K562 (cell line): ENCODE data around the gene PDE6G. TPM values are rescaled to one million over a fixed set of nuclear protein-coding genes. Genes with fewer than 3 reads are reported as not detected.
A peak's percentile ranks its signal among the peaks of the same experiment; 100 is the strongest.

Experiments used
- ADNP ChIP-seq: fragments of 200-800 bp; sonication (Bioruptor generic); IDR thresholded peaks from 2 replicates; pipeline ENCODE4 v1.6.1; 2016; ENCODE audit warnings: missing genetic modification characterization, missing compliant biosample characterization
- ASH1L ChIP-seq: fragments of 450-650 bp; IDR thresholded peaks from 2 replicates; pipeline ENCODE4 v1.6.1; 2018; ENCODE audit warnings: borderline replicate concordance, mild to moderate bottlenecking, low read depth; ENCODE audit not compliant: partially characterized antibody
- GABPB1 ChIP-seq: sonication (generic); formaldehyde crosslinking; IDR thresholded peaks from 2 replicates; pipeline ENCODE4 v1.8.0; 2022; ENCODE audit warnings: mild to moderate bottlenecking, missing genetic modification reagents
- HNRNPUL1 ChIP-seq: fragments of 200-400 bp; formaldehyde crosslinking; IDR thresholded peaks from 2 replicates; pipeline ENCODE4 v1.6.1; 2017; ENCODE audit warnings: low read length
- KAT7 ChIP-seq: sonication (generic); formaldehyde crosslinking; IDR thresholded peaks from 2 replicates; pipeline ENCODE4 v1.8.0; 2022; ENCODE audit warnings: missing genetic modification reagents, mild to moderate bottlenecking, borderline replicate concordance
- NFE2 ChIP-seq: IDR thresholded peaks from 2 replicates; pipeline ENCODE4 v1.6.1; 2014; ENCODE audit warnings: antibody characterized with exemption, low read depth
- NKRF ChIP-seq: fragments of 450-650 bp; IDR thresholded peaks from 2 replicates; pipeline ENCODE4 v1.6.1; 2016; ENCODE audit warnings: borderline replicate concordance
- PHTF2 ChIP-seq: fragments of 250-450 bp; sonication (Bioruptor Pico); IDR thresholded peaks from 2 replicates; pipeline ENCODE4 v1.5.0; 2021; ENCODE audit warnings: mild to moderate bottlenecking
- SP1 ChIP-seq: sonication (generic); formaldehyde crosslinking; IDR thresholded peaks from 2 replicates; pipeline ENCODE4 v1.8.1; 2022; ENCODE audit warnings: mild to moderate bottlenecking, missing genetic modification reagents
- TFAP4 ChIP-seq: sonication (generic); formaldehyde crosslinking; IDR thresholded peaks from 2 replicates; pipeline ENCODE4 v1.8.0; 2022; ENCODE audit warnings: missing genetic modification reagents, mild to moderate bottlenecking, moderate library complexity, borderline replicate concordance
- UBTF ChIP-seq, 2 experiments: IDR thresholded peaks; 2 replicates each; pipeline ENCODE4 v1.6.1; 2012; ENCODE audit warnings: improper control_type of control experiment in 2 of 2, low read depth in 2 of 2, low read length in 2 of 2, borderline replicate concordance in 1 of 2
- ZFPM2 ChIP-seq: fragments of 250-450 bp; sonication (Bioruptor Pico); IDR thresholded peaks from 2 replicates; pipeline ENCODE4 v1.5.1; 2022; ENCODE audit warnings: mild to moderate bottlenecking
- ZNF395 ChIP-seq: fragments of 200-800 bp; sonication (Bioruptor generic); IDR thresholded peaks from 2 replicates; pipeline ENCODE4 v1.6.1; 2017; ENCODE audit warnings: missing genetic modification characterization, missing compliant biosample characterization
- ZNF740 ChIP-seq, 3 experiments: fragments of 200-800 bp in 1 of 3; sonication (Bioruptor generic) in 1 of 3; sonication (generic) in 1 of 3; formaldehyde crosslinking in 1 of 3; IDR thresholded peaks; 2 replicates each; pipeline versions ENCODE4 v1.6.1 to v1.8.0; 2016 to 2022; ENCODE audit warnings: mild to moderate bottlenecking in 2 of 3, missing compliant biosample characterization in 2 of 3, missing genetic modification characterization in 2 of 3, missing genetic modification reagents in 1 of 3
- ZSCAN32 ChIP-seq: fragments of 450-650 bp; formaldehyde crosslinking; IDR thresholded peaks from 2 replicates; pipeline ENCODE4 v1.4.0; 2020; ENCODE audit warnings: mild to moderate bottlenecking, moderate library complexity
- polyA plus RNA-seq, 8 experiments: library from polyadenylated mRNA; depleted of rRNA in 4 of 8; stranded (reverse) in 5 of 8; unstranded in 3 of 8; fragments of >200 nt; fragmentation: Nextera tagmentation in 2 of 8; fragmentation: Illumina TruSeq in 1 of 8; extraction: Ambion mirVana in 2 of 8; extraction: Trizol in 1 of 8; gene quantifications; 2 replicates each; pipeline versions ENCODE4 v1.2.1 to v1.2.3, GENCODE V29; 2011 to 2014; ENCODE audit warnings: inconsistent platforms in 1 of 8, missing spikeins in 1 of 8
- total RNA-seq, 7 experiments: library from RNA; depleted of rRNA in 6 of 7; stranded (reverse); fragments of >200 nt in 6 of 7; fragmentation: Illumina TruSeq in 2 of 7; extraction: Trizol in 2 of 7; gene quantifications; 2 replicates each; pipeline versions ENCODE4 v1.2.1 to v1.2.3, GENCODE V29; 2011 to 2021; ENCODE audit warnings: low replicate concordance in 1 of 7

The PDE6G gene
- total and polyA plus RNA-seq, 9 of the 15 experiments (the other 6 are each of a cell fraction or from before 2014, with no cell fraction given), result 0.14 to 0.59 TPM; not detected in 7

GRCh38 chr17:81635973-81636504, 20.3 kb downstream of the PDE6G start (continued):
- TF ChIP-seq NFE2 (peak; percentile 28), GABPB1 (CRISPR knock-in tag) (peak; percentile 48; the same call in 1 of the 2 replicates), TFAP4 (CRISPR knock-in tag) (peak; percentile 32; the same call in 1 of the 2 replicates), ADNP (tag) (0 out of 2 replicates have a peak, but pooled peaks have one; percentile 34), ZNF395 (no peak), NKRF (0 out of 2 replicates have a peak, but pooled peaks have one; percentile 53), ZFPM2 (no peak), ASH1L (peak; percentile 22), SP1 (CRISPR knock-in tag) (0 out of 2 replicates have a peak, but pooled peaks have one; percentile 23), ZSCAN32 (CRISPR knock-in tag) (no peak), HNRNPUL1 (no peak), UBTF (IDR thresholded peaks at IDR 0.05; ENCODE audit: borderline replicate concordance in 1 of 2, low read depth in 2 of 2, low read length in 2 of 2) (no peak), PHTF2 (CRISPR knock-in tag) (no peak), KAT7 (CRISPR knock-in tag) (0 out of 2 replicates have a peak, but pooled peaks have one; percentile 82), ZNF740 (CRISPR knock-in tag; IDR thresholded peaks at IDR 0.05) (no peak), ZNF740 (tag; IDR thresholded peaks at IDR 0.05) (no peak)
